Transverse colon (tissue), 4 donors: ENCODE measurements around the gene PPP1R14D.

ENCODE experiments used
- POLR2A ChIP-seq: fragments of 450-650 bp; IDR thresholded peaks from one replicate; pipeline ENCODE4 v1.6.1; 2016; ENCODE audit warnings: antibody characterized with exemption, mild to moderate bottlenecking, moderate library complexity
- POLR2AphosphoS5 ChIP-seq, 3 donors: sonication (generic); formaldehyde crosslinking; IDR thresholded peaks; one replicate each; pipeline ENCODE4 v1.6.1; 2016; ENCODE audit warnings: antibody characterized with exemption in 3 of 3
- TF ChIP-seq, protein P1 (sequence below), 5 experiments: fragments of 200-600 bp in 3 of 5; fragments of 450-650 bp in 2 of 5; sonication (generic) in 3 of 5; IDR thresholded peaks; 1 replicate in 2 of 5; 2 replicates in 3 of 5; pipeline ENCODE4 v1.5.1; 2016 to 2017; ENCODE audit warnings: antibody characterized with exemption in 5 of 5, inconsistent platforms in 3 of 5, mild to moderate bottlenecking in 2 of 5, moderate library complexity in 1 of 5

DNA sequence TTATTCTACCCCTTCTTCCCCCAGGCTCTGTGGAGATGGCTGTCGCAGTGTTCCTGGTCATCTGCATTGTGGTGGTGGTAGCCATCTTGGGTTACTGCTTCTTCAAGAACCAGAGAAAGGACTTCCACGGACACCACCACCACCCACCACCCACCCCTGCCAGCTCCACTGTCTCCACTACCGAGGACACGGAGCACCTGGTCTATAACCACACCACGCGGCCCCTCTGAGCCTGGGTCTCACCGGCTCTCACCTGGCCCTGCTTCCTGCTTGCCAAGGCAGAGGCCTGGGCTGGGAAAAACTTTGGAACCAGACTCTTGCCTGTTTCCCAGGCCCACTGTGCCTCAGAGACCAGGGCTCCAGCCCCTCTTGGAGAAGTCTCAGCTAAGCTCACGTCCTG lies 28.2 kb upstream of the PPP1R14D start:
- TF ChIP-seq, protein P1, sequence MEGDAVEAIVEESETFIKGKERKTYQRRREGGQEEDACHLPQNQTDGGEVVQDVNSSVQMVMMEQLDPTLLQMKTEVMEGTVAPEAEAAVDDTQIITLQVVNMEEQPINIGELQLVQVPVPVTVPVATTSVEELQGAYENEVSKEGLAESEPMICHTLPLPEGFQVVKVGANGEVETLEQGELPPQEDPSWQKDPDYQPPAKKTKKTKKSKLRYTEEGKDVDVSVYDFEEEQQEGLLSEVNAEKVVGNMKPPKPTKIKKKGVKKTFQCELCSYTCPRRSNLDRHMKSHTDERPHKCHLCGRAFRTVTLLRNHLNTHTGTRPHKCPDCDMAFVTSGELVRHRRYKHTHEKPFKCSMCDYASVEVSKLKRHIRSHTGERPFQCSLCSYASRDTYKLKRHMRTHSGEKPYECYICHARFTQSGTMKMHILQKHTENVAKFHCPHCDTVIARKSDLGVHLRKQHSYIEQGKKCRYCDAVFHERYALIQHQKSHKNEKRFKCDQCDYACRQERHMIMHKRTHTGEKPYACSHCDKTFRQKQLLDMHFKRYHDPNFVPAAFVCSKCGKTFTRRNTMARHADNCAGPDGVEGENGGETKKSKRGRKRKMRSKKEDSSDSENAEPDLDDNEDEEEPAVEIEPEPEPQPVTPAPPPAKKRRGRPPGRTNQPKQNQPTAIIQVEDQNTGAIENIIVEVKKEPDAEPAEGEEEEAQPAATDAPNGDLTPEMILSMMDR (IDR thresholded peaks at IDR 0.05): no peak
- no peak for TF ChIP-seq POLR2A
- no peak for TF ChIP-seq POLR2AphosphoS5 (IDR thresholded peaks at IDR 0.05)
